Peyer's patch (tissue), 4 donors: ENCODE data around the gene AMIGO3.

Experiments used
- POLR2A ChIP-seq, 2 donors: fragments of 450-650 bp; IDR thresholded peaks; one replicate each; pipeline ENCODE4 v1.5.1; 2017; ENCODE audit warnings: antibody characterized with exemption in 2 of 2, mild to moderate bottlenecking in 2 of 2, moderate library complexity in 2 of 2
- TF ChIP-seq, protein P1 (sequence below), 6 experiments: fragments of 450-650 bp in 4 of 6; fragments of 200-600 bp in 2 of 6; sonication (generic) in 1 of 6; IDR thresholded peaks; one replicate each; pipeline ENCODE4 v1.5.1; 2017 to 2019; ENCODE audit warnings: antibody characterized with exemption in 6 of 6, mild to moderate bottlenecking in 3 of 6, moderate library complexity in 1 of 6

GRCh38 chr3:49724586-49724985 is 5.1 kb upstream of the AMIGO3 start:
- no peak for TF ChIP-seq POLR2A (IDR thresholded peaks at IDR 0.05)
- TF ChIP-seq, protein P1, sequence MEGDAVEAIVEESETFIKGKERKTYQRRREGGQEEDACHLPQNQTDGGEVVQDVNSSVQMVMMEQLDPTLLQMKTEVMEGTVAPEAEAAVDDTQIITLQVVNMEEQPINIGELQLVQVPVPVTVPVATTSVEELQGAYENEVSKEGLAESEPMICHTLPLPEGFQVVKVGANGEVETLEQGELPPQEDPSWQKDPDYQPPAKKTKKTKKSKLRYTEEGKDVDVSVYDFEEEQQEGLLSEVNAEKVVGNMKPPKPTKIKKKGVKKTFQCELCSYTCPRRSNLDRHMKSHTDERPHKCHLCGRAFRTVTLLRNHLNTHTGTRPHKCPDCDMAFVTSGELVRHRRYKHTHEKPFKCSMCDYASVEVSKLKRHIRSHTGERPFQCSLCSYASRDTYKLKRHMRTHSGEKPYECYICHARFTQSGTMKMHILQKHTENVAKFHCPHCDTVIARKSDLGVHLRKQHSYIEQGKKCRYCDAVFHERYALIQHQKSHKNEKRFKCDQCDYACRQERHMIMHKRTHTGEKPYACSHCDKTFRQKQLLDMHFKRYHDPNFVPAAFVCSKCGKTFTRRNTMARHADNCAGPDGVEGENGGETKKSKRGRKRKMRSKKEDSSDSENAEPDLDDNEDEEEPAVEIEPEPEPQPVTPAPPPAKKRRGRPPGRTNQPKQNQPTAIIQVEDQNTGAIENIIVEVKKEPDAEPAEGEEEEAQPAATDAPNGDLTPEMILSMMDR (IDR thresholded peaks at IDR 0.05) = no peak
